ENCODE results near the gene FBXL5.

DNA sequence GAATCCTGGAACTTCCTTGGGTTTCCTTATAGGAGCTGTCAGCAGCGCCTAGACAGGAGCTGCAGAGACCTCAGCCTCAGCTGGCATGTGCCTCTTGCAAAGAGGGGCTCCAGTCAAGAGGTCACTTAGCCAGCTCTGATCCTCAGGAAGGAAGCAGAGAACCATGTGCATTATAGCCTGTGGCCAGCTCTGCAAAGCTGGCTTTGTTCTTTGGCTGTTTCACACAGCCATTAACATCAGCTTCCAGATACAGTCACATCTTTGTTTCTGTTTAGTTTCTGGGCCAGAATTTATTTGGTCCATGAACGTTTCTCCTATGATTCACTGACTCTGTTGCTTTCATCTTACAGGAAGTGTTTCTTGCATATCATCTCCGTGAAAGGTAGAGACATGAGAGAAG lies 93.0 kb downstream of the FBXL5 start:
- TF ChIP-seq, protein P1, sequence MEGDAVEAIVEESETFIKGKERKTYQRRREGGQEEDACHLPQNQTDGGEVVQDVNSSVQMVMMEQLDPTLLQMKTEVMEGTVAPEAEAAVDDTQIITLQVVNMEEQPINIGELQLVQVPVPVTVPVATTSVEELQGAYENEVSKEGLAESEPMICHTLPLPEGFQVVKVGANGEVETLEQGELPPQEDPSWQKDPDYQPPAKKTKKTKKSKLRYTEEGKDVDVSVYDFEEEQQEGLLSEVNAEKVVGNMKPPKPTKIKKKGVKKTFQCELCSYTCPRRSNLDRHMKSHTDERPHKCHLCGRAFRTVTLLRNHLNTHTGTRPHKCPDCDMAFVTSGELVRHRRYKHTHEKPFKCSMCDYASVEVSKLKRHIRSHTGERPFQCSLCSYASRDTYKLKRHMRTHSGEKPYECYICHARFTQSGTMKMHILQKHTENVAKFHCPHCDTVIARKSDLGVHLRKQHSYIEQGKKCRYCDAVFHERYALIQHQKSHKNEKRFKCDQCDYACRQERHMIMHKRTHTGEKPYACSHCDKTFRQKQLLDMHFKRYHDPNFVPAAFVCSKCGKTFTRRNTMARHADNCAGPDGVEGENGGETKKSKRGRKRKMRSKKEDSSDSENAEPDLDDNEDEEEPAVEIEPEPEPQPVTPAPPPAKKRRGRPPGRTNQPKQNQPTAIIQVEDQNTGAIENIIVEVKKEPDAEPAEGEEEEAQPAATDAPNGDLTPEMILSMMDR (conservative IDR thresholded peaks at IDR 0.05 in 1 of 2, IDR thresholded peaks at IDR 0.05 in 1 of 2; ENCODE audit: low read depth in 1 of 2, low read length in 2 of 2) = no peak
- no peak for TF ChIP-seq EZH2 (IDR thresholded peaks at IDR 0.05; ENCODE audit: low read length, missing control alignments)

All from fibroblast of lung (primary cell).